NCI-H345 (cell line): Measurements from ENCODE around the gene GRIN2C.
A peak's percentile ranks its signal among the peaks of the same experiment; 100 is the strongest.
"Not testable (repeated sequence)": the region's sequence is repeated elsewhere in the genome, so short reads cannot be mapped to it uniquely, and the experiment has no call there.

ENCODE experiments used
- DNase-seq: peaks from one replicate; lab custom pipeline; 2025; lab: John Stamatoyannopoulos, UW

Gene GRIN2C

GRCh38 chr17:74879308-74879707, 19.6 kb upstream of the GRIN2C start:
- DNase-seq: no peak

GRCh38 chr17:74878658-74879057, 19.0 kb upstream of the GRIN2C start:
- no peak for DNase-seq

DNA sequence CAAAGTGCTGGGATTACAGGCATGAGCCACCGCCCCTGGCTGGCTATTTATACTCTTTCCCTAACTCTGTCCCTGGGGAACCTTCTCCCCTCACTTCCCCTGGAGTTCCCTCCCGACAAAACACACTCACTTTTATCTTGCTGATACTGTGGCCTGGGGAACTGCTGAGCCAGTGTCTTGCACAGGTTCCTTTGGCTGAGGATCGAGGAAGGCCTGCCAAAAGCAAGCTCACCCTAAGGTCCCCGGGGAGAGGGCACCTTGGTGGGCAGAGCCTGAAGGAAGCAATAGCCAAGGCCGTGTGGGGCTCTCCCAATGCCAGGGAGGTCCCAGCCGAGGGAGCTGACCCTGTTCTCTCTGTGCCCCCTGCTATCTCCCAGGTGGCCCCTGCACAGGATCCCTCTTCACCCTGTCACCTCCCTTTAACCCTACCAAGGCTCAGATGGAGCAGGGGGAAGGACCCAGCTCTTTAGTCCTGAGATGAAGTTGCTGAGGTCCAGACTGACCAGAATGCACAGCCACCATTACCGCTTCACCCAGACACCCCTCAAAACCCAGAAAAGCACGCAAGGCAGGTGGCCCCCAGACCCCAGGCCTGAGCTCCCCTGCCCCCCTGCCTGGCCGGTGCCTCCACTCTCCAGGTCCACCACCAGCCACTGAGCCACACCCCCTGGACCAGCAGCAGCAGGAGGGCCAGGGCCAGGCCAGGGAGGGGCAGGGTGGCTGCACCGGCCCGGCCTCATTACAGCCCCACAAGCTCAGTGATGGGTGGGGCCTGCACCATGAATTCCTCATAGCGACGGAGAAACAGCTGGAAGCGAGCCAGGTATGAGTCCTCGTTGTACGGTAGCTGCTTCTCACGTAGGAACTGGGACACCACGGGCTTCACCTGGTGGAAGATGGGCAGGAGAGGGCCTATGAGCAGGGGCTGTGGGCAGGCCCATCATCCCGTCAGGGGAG, 18.2 kb upstream of the GRIN2C start:
- DNase-seq: peak; percentile 57

GRCh38 chr17:74875977-74876593, 16.4 kb upstream of the GRIN2C start:
- DNase-seq: no peak

- DNase-seq: no peak
Measured at GRCh38 chr17:74875155-74875976, 15.7 kb upstream of the GRIN2C start.

- no peak for DNase-seq
Measured at GRCh38 chr17:74874615-74875037, 14.9 kb upstream of the GRIN2C start.

GRCh38 chr17:74873874-74874614, 14.4 kb upstream of the GRIN2C start:
- DNase-seq: no peak

- peak; percentile 100 for DNase-seq
Measured at GRCh38 chr17:74873037-74873873, 13.6 kb upstream of the GRIN2C start.

DNA sequence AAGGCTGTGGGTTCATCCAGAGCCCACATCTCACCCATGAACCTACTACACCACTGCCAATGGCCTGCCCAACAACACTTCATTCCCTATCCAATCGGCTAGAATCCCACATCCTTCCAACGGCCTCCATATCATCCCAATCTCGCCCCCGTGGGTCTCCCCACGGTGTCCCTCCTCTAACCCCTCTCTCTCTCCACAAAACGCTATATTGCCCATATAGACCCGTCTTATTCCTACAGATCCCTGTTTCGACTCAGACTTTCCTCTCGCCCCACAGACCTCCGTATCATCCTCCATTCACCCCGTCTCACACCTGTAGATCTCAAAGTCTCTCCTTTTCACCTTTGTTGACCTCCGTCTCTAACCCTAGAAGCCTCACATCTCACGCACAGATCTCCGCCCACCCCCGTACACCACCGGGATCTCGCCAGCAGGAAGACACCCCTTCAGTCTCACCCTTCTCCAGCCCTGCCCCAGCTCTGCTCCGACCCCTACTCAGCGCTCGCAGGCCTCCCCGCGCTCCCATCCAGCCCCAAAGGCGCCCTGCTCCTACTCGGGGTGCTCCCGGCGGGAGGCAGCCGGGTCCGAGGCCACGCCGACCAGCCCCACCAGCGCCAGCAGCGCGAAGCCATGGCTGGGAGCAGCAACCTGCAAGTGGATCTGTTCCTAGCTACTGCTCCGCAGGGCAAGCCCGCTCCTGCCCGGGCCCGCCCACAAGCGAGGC, 12.8 kb upstream of the GRIN2C start, which contains the start of gene FDXR:
FDXR (minus strand) TSS at position 682 of the 724 bp plus-strand sequence; CDS start at position 632, 50 bp downstream.
- DNase-seq: peak; percentile 47

DNA sequence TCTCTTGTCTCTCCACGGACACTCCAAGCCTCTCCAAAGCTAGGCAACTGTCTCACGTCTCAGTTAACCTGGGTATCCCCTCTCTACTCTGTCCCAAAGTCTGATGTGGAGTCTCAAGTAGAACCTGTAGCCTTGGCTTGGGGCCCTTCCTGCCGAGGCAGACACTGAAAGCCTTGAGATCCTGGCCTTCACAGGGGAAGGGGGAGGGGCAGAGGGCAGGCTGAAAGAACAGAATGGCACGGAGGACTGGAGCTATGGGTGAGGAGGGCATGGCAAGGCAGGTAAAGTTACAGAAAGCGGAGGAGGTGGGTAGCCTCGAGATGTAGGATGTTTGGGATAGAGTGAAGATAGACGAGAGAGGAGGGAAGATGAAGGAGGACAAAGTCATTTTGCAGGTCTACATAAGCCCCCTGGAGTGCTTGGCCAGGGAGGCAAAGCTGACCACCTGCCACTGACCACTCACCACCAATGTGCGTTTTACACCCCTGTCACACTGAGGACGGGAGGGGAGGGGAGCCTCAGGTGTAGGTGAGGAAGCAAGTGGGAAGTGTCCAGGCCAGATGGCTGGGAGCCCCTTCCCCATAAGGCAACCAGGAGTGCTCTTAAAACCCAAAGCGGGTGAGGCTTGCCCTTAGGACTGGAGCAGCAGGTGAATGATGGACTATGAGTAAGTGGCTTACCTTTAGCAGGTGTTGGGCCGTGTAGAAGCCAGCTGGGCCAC, 11.8 kb upstream of the GRIN2C start:
- DNase-seq: no peak

GRCh38 chr17:74870512-74870911, 10.8 kb upstream of the GRIN2C start:
- DNase-seq: no peak

- not testable (repeated sequence) for DNase-seq
Measured at GRCh38 chr17:74870028-74870427, 10.3 kb upstream of the GRIN2C start.

DNA sequence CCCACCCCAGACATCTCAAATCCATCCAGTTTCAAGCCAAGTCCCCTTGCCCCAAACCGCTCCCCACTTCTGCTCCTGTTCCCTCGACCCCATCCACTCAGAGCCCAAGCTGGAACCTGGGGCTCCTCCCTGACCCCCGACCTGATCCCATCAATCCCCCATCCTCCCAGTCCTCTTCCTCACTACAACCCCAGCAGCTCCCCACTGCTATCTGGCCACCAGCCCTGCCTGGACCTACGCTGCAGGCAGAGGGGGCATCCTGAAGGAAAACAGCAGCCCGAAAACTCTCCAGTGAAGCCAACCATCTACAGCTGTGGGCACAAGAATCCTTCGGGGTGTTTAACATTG, 9.2 kb upstream of the GRIN2C start:
- no peak for DNase-seq

DNA sequence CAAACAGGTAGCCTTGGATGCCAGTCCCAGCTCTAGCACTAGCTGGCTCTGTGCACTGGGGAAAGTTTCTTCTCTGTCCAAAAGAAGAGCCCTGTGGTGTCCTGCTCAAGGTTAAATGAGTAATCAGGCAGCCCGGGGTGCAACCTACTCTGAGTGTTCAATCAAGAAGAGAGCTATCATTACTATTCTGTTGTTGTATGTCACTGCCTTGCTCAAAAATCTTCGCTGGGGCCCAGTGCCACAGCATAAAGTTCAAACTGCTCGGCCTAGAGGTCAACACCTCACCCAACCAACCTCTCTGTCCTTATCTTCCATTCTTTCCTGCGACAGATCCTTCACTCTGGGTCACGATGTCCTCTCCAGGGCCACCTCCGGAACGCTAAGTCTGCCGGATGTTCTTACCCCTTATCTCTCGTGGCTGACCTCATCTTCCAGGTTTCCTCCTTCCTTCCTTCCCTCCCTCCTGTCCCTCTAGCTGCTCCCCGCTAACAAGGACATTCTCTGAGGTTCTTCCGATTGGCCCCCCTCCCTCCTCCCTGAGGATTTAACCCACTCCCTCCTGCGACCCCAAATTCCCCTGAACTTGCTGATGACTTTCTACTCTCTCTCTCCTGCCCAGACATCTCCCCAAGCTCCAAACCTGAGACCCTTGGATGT, 8.7 kb upstream of the GRIN2C start:
- no peak for DNase-seq

GRCh38 chr17:74866198-74866835, 6.6 kb upstream of the GRIN2C start:
- no peak for DNase-seq

GRCh38 chr17:74865504-74866197, 6.0 kb upstream of the GRIN2C start:
- no peak for DNase-seq

DNA sequence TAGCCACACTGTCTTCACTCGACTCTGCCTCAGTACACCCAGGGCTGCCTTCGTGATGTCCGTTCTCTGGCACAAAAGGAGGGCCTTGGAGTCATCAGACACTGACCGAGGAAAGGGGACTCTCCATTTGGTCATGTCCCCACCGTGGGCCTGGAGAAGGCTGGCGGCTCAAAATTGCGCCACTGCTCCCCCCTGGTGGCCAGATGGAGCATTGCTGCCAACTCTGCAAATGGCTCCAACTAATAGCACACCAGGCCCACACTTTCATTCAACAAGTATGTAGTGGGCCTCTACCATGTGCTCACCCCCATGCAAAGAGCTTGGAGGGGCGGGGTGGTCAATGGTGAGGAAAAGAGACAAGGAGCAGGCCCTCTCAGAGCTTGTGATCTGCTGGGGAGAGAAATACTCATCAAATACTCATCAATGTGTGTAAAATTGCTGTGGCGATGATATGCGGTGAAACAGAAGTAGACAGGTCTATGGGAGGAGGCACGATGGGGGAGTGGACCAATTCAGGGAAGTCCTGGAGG, 5.2 kb upstream of the GRIN2C start:
- peak; percentile 64 for DNase-seq
